Liver (tissue), 3 donors: ENCODE measurements around the gene KCNQ1.

Experiments
- ATF3 ChIP-seq: IDR thresholded peaks from 2 replicates; pipeline ENCODE4 v1.6.1; 2016; ENCODE audit warnings: antibody characterized with exemption
- CTCF ChIP-seq: fragments of 150-350 bp; IDR thresholded peaks from 2 replicates; pipeline ENCODE4 v1.5.1; 2017; ENCODE audit warnings: improper control_type of control experiment, low read depth, low read length; ENCODE audit not compliant: missing input control
- EGR1 ChIP-seq, 2 donors: IDR thresholded peaks; 2 replicates each; pipeline ENCODE4 v1.6.1; 2016 to 2018; ENCODE audit warnings: antibody characterized with exemption in 2 of 2, low read depth in 2 of 2
- GABPA ChIP-seq, 2 donors: IDR thresholded peaks in 1 of 2; conservative IDR thresholded peaks in 1 of 2; 2 replicates each; pipeline ENCODE4 v1.6.1; 2016; ENCODE audit warnings: antibody characterized with exemption in 2 of 2, mild to moderate bottlenecking in 1 of 2, moderate library complexity in 1 of 2
- MAX ChIP-seq: IDR thresholded peaks from 2 replicates; pipeline ENCODE4 v1.6.1; 2016; ENCODE audit warnings: antibody characterized with exemption
- NR2F2 ChIP-seq: IDR thresholded peaks from 2 replicates; pipeline ENCODE4 v1.6.1; 2016; ENCODE audit warnings: antibody characterized with exemption
- RAD21 ChIP-seq, 2 donors: IDR thresholded peaks; 2 replicates each; pipeline ENCODE4 v1.6.1; 2016; ENCODE audit warnings: antibody characterized with exemption in 2 of 2, mild to moderate bottlenecking in 2 of 2
- REST ChIP-seq: IDR thresholded peaks from 2 replicates; pipeline ENCODE4 v1.6.1; 2016; ENCODE audit warnings: antibody characterized with exemption, mild to moderate bottlenecking
- RXRA ChIP-seq, 2 donors: IDR thresholded peaks; 2 replicates each; pipeline ENCODE4 v1.6.1; 2017 to 2018; ENCODE audit warnings: antibody characterized with exemption in 2 of 2, mild to moderate bottlenecking in 1 of 2
- SP1 ChIP-seq: IDR thresholded peaks from 2 replicates; pipeline ENCODE4 v1.6.1; 2018; ENCODE audit warnings: antibody characterized with exemption, mild to moderate bottlenecking
- TAF1 ChIP-seq: conservative IDR thresholded peaks from 2 replicates; pipeline ENCODE4 v1.6.1; 2016; ENCODE audit warnings: antibody characterized with exemption, mild to moderate bottlenecking
- YY1 ChIP-seq: IDR thresholded peaks from 2 replicates; pipeline ENCODE4 v1.6.1; 2016; ENCODE audit warnings: antibody characterized with exemption, mild to moderate bottlenecking
- donor health status: healthy.
- donor health status: healthy.

DNA sequence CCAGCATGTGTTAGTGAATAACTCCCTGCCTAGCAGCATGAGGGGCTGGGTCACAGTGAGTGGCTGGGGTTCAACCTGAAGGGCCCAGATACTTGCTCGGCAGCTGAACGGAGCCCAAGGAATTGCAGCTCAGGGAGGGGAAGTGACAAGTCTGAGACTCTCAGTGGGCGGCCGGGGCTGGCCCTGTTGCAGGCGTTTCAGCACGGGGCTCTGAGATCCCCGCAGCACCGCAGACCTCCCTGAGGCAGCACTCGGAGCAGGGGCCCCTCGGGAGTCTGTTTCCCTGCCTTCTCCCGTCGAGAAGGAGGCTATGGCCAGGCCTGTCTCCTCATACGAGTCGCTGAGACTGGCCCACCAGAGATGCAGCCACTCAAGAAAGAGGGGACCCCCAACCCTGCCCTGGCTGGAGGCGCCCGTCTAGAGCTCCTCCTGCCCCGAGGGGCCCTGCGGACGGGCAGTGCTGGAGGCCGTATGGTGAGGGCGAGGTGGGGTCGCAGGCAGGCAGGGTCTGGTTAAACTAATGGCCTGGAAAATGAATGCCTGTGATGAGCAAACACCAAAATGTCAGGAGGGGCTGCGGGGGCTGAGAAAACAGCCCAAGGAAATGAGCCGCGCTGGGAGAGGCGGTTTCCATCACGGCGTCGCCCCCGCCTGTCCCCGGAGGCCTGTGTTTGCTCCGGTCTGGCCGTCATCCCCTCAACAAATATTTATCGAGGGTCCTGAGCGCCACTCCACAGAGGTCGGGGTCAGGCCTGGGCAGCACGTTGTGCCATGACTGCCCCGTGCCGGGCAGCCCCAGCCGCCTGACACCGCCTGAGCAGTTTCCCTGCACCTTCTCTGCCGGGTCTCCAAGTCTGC, 35.0 kb upstream of the KCNQ1 start:
- TF ChIP-seq CTCF (no peak), RAD21 (IDR thresholded peaks at IDR 0.05) (no peak), SP1 (no peak), EGR1 (IDR thresholded peaks at IDR 0.05; ENCODE audit: low read depth in 2 of 2) (no peak), ATF3 (no peak), MAX (no peak), TAF1 (no peak), GABPA (IDR thresholded peaks at IDR 0.05 in 1 of 2, conservative IDR thresholded peaks at IDR 0.05 in 1 of 2) (no peak), RXRA (IDR thresholded peaks at IDR 0.05) (no peak), NR2F2 (no peak), YY1 (no peak), REST (no peak)
